Measurements from ENCODE around the gene RASL12. TPM values are rescaled to one million over a fixed set of nuclear protein-coding genes. Genes with fewer than 3 reads are reported as not detected.

RASL12 gene
- total and polyA plus RNA-seq, 2 of the 4 experiments (the other 2 are of a cell fraction): 0.18 to 0.22 TPM

GRCh38 chr15:65028338-65028737, 39.5 kb downstream of the RASL12 start:
- Histone ChIP-seq H2AFZ (replicated peaks; ENCODE audit: low read length, poor library complexity) (peak overlapping the region; percentile 62), H3K9ac (ENCODE audit: low read depth, low read length) (peak overlapping the region; percentile 71)
- dilution Hi-C loops (cut with HindIII; ENCODE audit: low sequenced_read_pairs, unreplicated experiment): no loop called here

More at GRCh38 chr15:65028338-65028737, 39.5 kb downstream of the RASL12 start:
- no peak overlapping the region for H2BK120ac ChIP-seq (ENCODE audit: low read depth, low read length)
- peak overlapping the region; percentile 64 for H3K14ac ChIP-seq (replicated peaks; ENCODE audit: low read depth, low read length)
- no peaks in the 10 kb centered on the region for H3K9me3 ChIP-seq (ENCODE audit: control insufficient read depth, insufficient read depth, low read length)
- H3K79me1 ChIP-seq (ENCODE audit: low read depth in 1 of 2, low read length in 2 of 2): peaks cover 12 to 19% of the 10 kb centered on the region in 2 experiments; a peak in 3 of 4 replicates
- intact Hi-C loops (cut with micrococcal nuclease) (loop anchor here (5.0 kb wide), 1 partner anchor 186 kb away; the partner anchor contains the start of gene PLEKHO2), in situ Hi-C loops (cut with MboI; ENCODE audit: low sequenced_read_pairs) (no loop called here)
- peak overlapping the region; percentile 100 for H3K4me2 ChIP-seq (ENCODE audit: low read depth, low read length)
- no peaks in the 10 kb centered on the region for H3K27me3 ChIP-seq (ENCODE audit: control insufficient read depth, insufficient read depth, low read length)
- ChIA-PET CTCF (no interaction called here), POLR2A (ENCODE audit: unreplicated experiment) (no interaction called here)
- peak overlapping the region; percentile 73 for H2AK9ac ChIP-seq (replicated peaks; ENCODE audit: low read depth, low read length, poor library complexity)
- peak overlapping the region; percentile 68; the same call in 1 of the 2 replicates for H3K23ac ChIP-seq (ENCODE audit: low read depth, low read length)
- H3K18ac ChIP-seq (ENCODE audit: low read depth, low read length): no peak overlapping the region
- 39% methylated on average over 4 of the region's 10 CpGs; no CpG with 5 or more reads in 1 of the 2 experiments for WGBS, 2 experiments (ENCODE audit: extremely low coverage in 2 of 2, insufficient read length in 1 of 2)
- no peak overlapping the region for H3K4ac ChIP-seq (ENCODE audit: low read depth, low read length)
- no peak overlapping the region for H4K91ac ChIP-seq (ENCODE audit: insufficient read depth, low read depth, low read length)
- 0 out of 2 replicates have a peak, but pooled peaks cover 8% of the 10 kb centered on the region for H4K20me1 ChIP-seq (ENCODE audit: insufficient read depth, low read length)
- peaks cover 2% of the 10 kb centered on the region; the same call in 1 of the 2 replicates for H3K4me1 ChIP-seq (ENCODE audit: control insufficient read depth, insufficient read depth, low read length)
- no peak overlapping the region for H2BK20ac ChIP-seq (ENCODE audit: low read depth, low read length)
- peak overlapping the region; percentile 81 for H3K4me3 ChIP-seq (ENCODE audit: insufficient read depth, low read depth, low read length)
- H4K8ac ChIP-seq (ENCODE audit: low read depth in 2 of 2, low read length in 2 of 2): peak overlapping the region in 1 of 2 experiments; percentile 32; a peak in 1 of 4 replicates
- 0 out of 2 replicates have a peak overlapping the region, but pooled peaks have one; percentile 19 for H3K56ac ChIP-seq (ENCODE audit: extremely low read depth, insufficient read depth, low read length)
- H2BK15ac ChIP-seq (ENCODE audit: low read depth, low read length): no peak overlapping the region
- H2BK5ac ChIP-seq (ENCODE audit: low read depth, low read length, poor library complexity, severe bottlenecking): no peak overlapping the region
- TF ChIP-seq CHD1 (IDR thresholded peaks at IDR 0.05; ENCODE audit: low read depth, low read length): no peak
- no peak for TF ChIP-seq SMC3 (IDR thresholded peaks at IDR 0.05; ENCODE audit: low read depth, low read length)
- TF ChIP-seq ELK1 (IDR thresholded peaks at IDR 0.05; ENCODE audit: borderline replicate concordance, low read depth, low read length): no peak
- no peak for TF ChIP-seq MAZ (IDR thresholded peaks at IDR 0.05; ENCODE audit: borderline replicate concordance, low read depth, low read length)
- peaks cover 11% of the 10 kb centered on the region for H3K36me3 ChIP-seq (ENCODE audit: control insufficient read depth, insufficient read depth, low read length)
- H2AK5ac ChIP-seq (ENCODE audit: low read depth, low read length): no peak overlapping the region
- H3K27ac ChIP-seq (ENCODE audit: insufficient read depth, low read length): no peak overlapping the region
- peaks cover 8% of the 10 kb centered on the region; the same call in 1 of the 2 replicates for H3K9me1 ChIP-seq (ENCODE audit: insufficient read depth, low read length)
- no peak overlapping the region for H4K5ac ChIP-seq (ENCODE audit: low read depth, low read length)
- BruUV-seq (replicated peaks): no TSS peak
- no peak for DNase-seq
- ATAC-seq (ENCODE audit: low read depth): no peak

All from IMR-90 (cell line).